ENCODE measurements around the gene ACKR3. TPM values are rescaled to one million over a fixed set of nuclear protein-coding genes. Genes with fewer than 3 reads are reported as not detected.

Gene ACKR3
- total and polyA plus RNA-seq, 10 of the 15 experiments (the other 5 are each of a cell fraction or from before 2014, with no cell fraction given): 3.0 to 154 (median 6.4) TPM

GRCh38 chr2:236546561-236547002 lies 23.0 kb upstream of the ACKR3 start (continued):
- TF ChIP-seq BCL3 (IDR thresholded peaks at IDR 0.05; ENCODE audit: borderline replicate concordance, insufficient read depth, low read depth, low read length, poor library complexity, severe bottlenecking) (peak; percentile 61), CREB1 (IDR thresholded peaks at IDR 0.05; ENCODE audit: low read depth) (no peak), NFIC (IDR thresholded peaks at IDR 0.05; ENCODE audit: low read depth, low read length) (no peak), ZBTB40 (IDR thresholded peaks at IDR 0.05; ENCODE audit: borderline replicate concordance) (peak; percentile 40; the same call in 1 of the 2 replicates)

- H2AFZ ChIP-seq (ENCODE audit: control insufficient read depth, low read depth, low read length): no peak overlapping the region
- no peaks in the 10 kb centered on the region; the same call in 1 of the 2 replicates for H3K79me2 ChIP-seq (ENCODE audit: control insufficient read depth, insufficient read depth, low read length)
- ATAC-seq (no peak), DNase-seq (ENCODE audit: low read depth, low spot score) (no peak), FAIRE-seq (no peak)
- in situ Hi-C loops (cut with MboI) (no loop called here), intact Hi-C loops (cut with micrococcal nuclease; ENCODE audit: unreplicated experiment) (loop anchor here (2.0 to 10.0 kb wide), 2 partner anchors 35 to 1147 kb away; no protein-coding TSS in a partner anchor)
- BruUV-seq (replicated peaks): no TSS peak
- ChIA-PET RAD21 (ENCODE audit: unreplicated experiment) (interaction anchor here (0.8 to 5.0 kb wide), 4 partner anchors 11 to 22 kb away, joined by 3 to 68 read pairs (median 26); partner anchors contain the start of gene ACKR3), POLR2A (interaction anchor here (1.3 to 3.9 kb wide), 3 partner anchors 11 to 34 kb away, joined by 4 to 31 read pairs (median 17); no protein-coding TSS in a partner anchor), CTCF (interaction anchor here (0.6 to 8.5 kb wide), 8 partner anchors 9 to 537 kb away, joined by 3 to 57 read pairs (median 7); partner anchors contain the start of gene ACKR3), SMC1A (ENCODE audit: uncharacterized antibody, unreplicated experiment) (interaction anchor here (0.7 to 9.0 kb wide), 9 partner anchors 8 to 34 kb away, joined by 3 to 111 read pairs (median 14); partner anchors contain the start of gene ACKR3)
- H3K9me3 ChIP-seq (replicated peaks; ENCODE audit: control insufficient read depth, insufficient read depth, low read length): no peaks in the 10 kb centered on the region
- H4K20me1 ChIP-seq (ENCODE audit: control insufficient read depth, insufficient read depth): no peaks in the 10 kb centered on the region
- H3K36me3 ChIP-seq (ENCODE audit: control insufficient read depth in 2 of 2, insufficient read depth in 2 of 2, low read length in 1 of 2): no peaks in the 10 kb centered on the region
- H3K9ac ChIP-seq (ENCODE audit: control insufficient read depth, insufficient read depth, low read length): no peak overlapping the region
- no peaks in the 10 kb centered on the region for H3K27me3 ChIP-seq (replicated peaks in 1 of 2; ENCODE audit: control insufficient read depth in 2 of 2, insufficient read depth in 2 of 2, low read length in 1 of 2)
- WGBS (ENCODE audit: insufficient coverage, insufficient replicate concordance, low lambda C conversion rate, missing lambda C conversion rate): 100% methylated on average over 1 of the region's 1 CpG
- H3K4me3 ChIP-seq: no peak overlapping the region
- H3K4me1 ChIP-seq (ENCODE audit: control insufficient read depth, insufficient read depth, low read length): peaks cover 72% of the 10 kb centered on the region
- 0 out of 2 replicates have a peak overlapping the region, but pooled peaks have one; percentile 8 for H3K27ac ChIP-seq (ENCODE audit: control insufficient read depth, insufficient read depth)
- no peak overlapping the region for H3K4me2 ChIP-seq (ENCODE audit: control insufficient read depth, insufficient read depth)
- no peak for TF ChIP-seq ZNF687 (IDR thresholded peaks at IDR 0.05)
- TF ChIP-seq E2F4 (IDR thresholded peaks at IDR 0.05; ENCODE audit: low read depth, low read length): no peak
- TF ChIP-seq BHLHE40 (IDR thresholded peaks at IDR 0.05; ENCODE audit: borderline replicate concordance in 1 of 2, low read depth in 2 of 2, low read length in 1 of 2): no peak
- TF ChIP-seq KDM1A (IDR thresholded peaks at IDR 0.05; ENCODE audit: borderline replicate concordance): no peak
- TF ChIP-seq ZNF24 (IDR thresholded peaks at IDR 0.05): no peak
- TF ChIP-seq NFIC (IDR thresholded peaks at IDR 0.05; ENCODE audit: low read depth, low read length): no peak
- TF ChIP-seq ZNF207 (IDR thresholded peaks at IDR 0.05; ENCODE audit: borderline replicate concordance): no peak
Observed at GRCh38 chr2:236547725-236548124, 21.9 kb upstream of the ACKR3 start.
